T-helper 17 cell (primary cell): ENCODE data around the gene GATA3. TPM values are rescaled to one million over a fixed set of nuclear protein-coding genes. Genes with fewer than 3 reads are reported as not detected.

Source experiments
- ATAC-seq: fragments of 150-1000 bp; cut with Tn5 transposase; 2 replicates; pipeline ENCODE4 v1.10.0; 2021; ENCODE audit warnings: mild to moderate bottlenecking, moderate library complexity
- DNase-seq, 3 donors: peaks; one replicate each; pipeline versions ENCODE4 v3.0.0 to v3.0.0-alpha.2; 2020 to 2021
- H3K9me3 ChIP-seq: one replicate; pipeline ENCODE4 v1.7.0; 2013; ENCODE audit warnings: low read length, mild to moderate bottlenecking; ENCODE audit not compliant: control insufficient read depth, poor library complexity, severe bottlenecking
- H3K27ac Mint-ChIP-seq: one replicate; pipeline ENCODE4 v1.8.0; 2022; ENCODE audit warnings: mild to moderate bottlenecking, moderate library complexity, mixed read lengths
- H3K27me3 Mint-ChIP-seq: one replicate; pipeline ENCODE4 v1.8.0; 2022; ENCODE audit warnings: mixed read lengths
- H3K36me3 Mint-ChIP-seq: one replicate; pipeline ENCODE4 v1.8.0; 2022; ENCODE audit warnings: low read depth, mixed read lengths
- H3K4me1 Mint-ChIP-seq: one replicate; pipeline ENCODE4 v1.8.0; 2022; ENCODE audit warnings: mild to moderate bottlenecking, mixed read lengths
- H3K4me3 Mint-ChIP-seq: one replicate; pipeline ENCODE4 v1.8.0; 2022; ENCODE audit warnings: mild to moderate bottlenecking, moderate library complexity, mixed read lengths
- total RNA-seq, 4 donors: library from RNA in 2 of 4; stranded (reverse) in 2 of 4; gene quantifications; one replicate each; pipeline ENCODE4 v1.2.3 and lab custom pipeline; 2022 to 2026

Gene GATA3
- total RNA-seq, 2 donors from 2014 or later: 91.9 to 149 TPM

GRCh38 chr10:8084799-8085198 lies 30.3 kb downstream of the GATA3 start:
- Mint-ChIP-seq H3K27ac (no peak overlapping the region), H3K4me1 (peaks cover 10% of the 10 kb centered on the region)

DNA sequence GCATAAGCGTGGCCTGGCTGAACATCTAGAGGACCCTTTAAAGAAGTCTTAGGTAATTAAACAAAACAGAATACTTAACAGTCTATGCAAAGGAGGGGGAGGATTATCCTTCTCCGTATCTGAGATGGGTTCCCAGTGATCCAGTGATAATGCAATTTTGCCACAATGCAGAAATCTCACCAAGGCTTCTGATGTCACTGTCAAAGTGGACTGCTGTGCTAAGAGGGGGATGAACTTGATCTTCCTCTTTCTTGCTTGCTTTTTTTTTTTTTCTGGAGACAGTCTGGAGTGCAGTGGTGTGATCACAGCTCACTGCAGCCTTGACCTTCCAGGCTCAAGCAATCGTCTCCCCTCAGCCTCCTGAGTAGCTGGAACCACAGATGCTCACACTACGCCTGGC lies 30.8 kb downstream of the GATA3 start:
- Mint-ChIP-seq H3K36me3 (peaks cover 2% of the 10 kb centered on the region), H3K27me3 (no peaks in the 10 kb centered on the region), H3K27ac (no peak overlapping the region), H3K4me3 (no peak overlapping the region), H3K4me1 (peaks cover 10% of the 10 kb centered on the region)
- DNase-seq: no peak
- H3K9me3 ChIP-seq: no peaks in the 10 kb centered on the region
- ATAC-seq: no peak

More at GRCh38 chr10:8084799-8085198, 30.3 kb downstream of the GATA3 start:
- Mint-ChIP-seq H3K4me3 (no peak overlapping the region), H3K27me3 (no peaks in the 10 kb centered on the region), H3K36me3 (peaks cover 2% of the 10 kb centered on the region)
- DNase-seq (no peak), ATAC-seq (no peak)
- no peaks in the 10 kb centered on the region for H3K9me3 ChIP-seq

- H3K9me3 ChIP-seq: no peaks in the 10 kb centered on the region
- no peak for DNase-seq
- Mint-ChIP-seq H3K36me3 (peaks cover 2% of the 10 kb centered on the region), H3K4me3 (no peak overlapping the region), H3K27me3 (no peaks in the 10 kb centered on the region), H3K27ac (no peak overlapping the region), H3K4me1 (peaks cover 10% of the 10 kb centered on the region)
- no peak for ATAC-seq
Measured at GRCh38 chr10:8086315-8086714, 31.8 kb downstream of the GATA3 start.

- peaks cover 10% of the 10 kb centered on the region for H3K4me1 Mint-ChIP-seq
- peak in 1 of 3 donors; percentile 20 for DNase-seq
- peak; percentile 95 for ATAC-seq
- H3K36me3 Mint-ChIP-seq: peaks cover 1% of the 10 kb centered on the region
- H3K27me3 Mint-ChIP-seq: no peaks in the 10 kb centered on the region
- no peak overlapping the region for H3K4me3 Mint-ChIP-seq
- peak overlapping the region; percentile 29 for H3K27ac Mint-ChIP-seq
- H3K9me3 ChIP-seq: no peaks in the 10 kb centered on the region
Measured at GRCh38 chr10:8088504-8088903, 34.0 kb downstream of the GATA3 start.

GRCh38 chr10:8092428-8092827 lies 37.9 kb downstream of the GATA3 start:
- no peak for DNase-seq
- no peaks in the 10 kb centered on the region for H3K9me3 ChIP-seq
- Mint-ChIP-seq H3K27ac (no peak overlapping the region), H3K27me3 (no peaks in the 10 kb centered on the region), H3K4me1 (peaks cover 8% of the 10 kb centered on the region), H3K4me3 (no peak overlapping the region), H3K36me3 (peaks cover 2% of the 10 kb centered on the region)
- ATAC-seq: no peak

DNA sequence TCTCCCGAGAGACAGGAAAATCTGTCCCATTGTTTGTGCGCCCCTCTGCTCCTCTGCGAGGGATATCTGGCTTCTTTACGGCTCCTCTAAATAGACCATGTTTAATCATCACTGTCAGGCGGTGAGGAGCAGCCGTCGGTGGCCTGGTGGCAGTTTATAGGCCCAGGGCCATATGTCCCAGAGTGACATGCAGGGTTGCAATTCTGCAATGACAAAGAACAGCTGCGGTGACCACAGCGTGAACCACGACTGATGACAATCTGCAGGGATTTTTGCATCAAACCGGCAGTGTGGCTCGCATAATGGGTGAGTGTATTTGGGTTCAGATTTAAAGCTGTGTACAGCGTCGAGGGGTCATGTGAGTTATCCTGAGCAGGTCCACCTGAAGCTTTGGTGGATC lies 41.5 kb downstream of the GATA3 start:
- no peaks in the 10 kb centered on the region for H3K9me3 ChIP-seq
- peaks cover 2% of the 10 kb centered on the region for H3K36me3 Mint-ChIP-seq
- no peak overlapping the region for H3K27ac Mint-ChIP-seq
- no peak for ATAC-seq
- H3K4me1 Mint-ChIP-seq: peaks cover 6% of the 10 kb centered on the region
- H3K4me3 Mint-ChIP-seq: no peak overlapping the region
- H3K27me3 Mint-ChIP-seq: no peaks in the 10 kb centered on the region
- no peak for DNase-seq

DNA sequence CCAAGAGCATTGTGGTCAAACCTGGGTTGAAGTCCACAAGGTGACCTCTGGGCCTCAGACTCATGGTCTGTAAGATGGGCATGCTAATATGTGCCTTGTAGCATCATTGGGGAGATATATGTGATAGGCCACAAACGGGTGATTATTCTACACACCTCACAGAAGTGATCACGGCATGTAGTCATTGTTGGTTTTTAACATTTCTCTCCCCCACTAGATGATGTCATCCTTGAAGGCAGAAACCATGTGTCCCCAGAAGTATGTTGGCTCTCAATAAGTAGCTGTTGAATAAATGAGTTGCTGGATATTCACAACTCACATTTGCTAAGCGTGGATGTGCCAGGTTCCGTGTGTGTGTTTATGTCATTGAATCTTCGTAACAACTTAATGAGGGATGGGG lies 42.4 kb downstream of the GATA3 start:
- Mint-ChIP-seq H3K27me3 (no peaks in the 10 kb centered on the region), H3K4me1 (peaks cover 6% of the 10 kb centered on the region), H3K36me3 (peaks cover 2% of the 10 kb centered on the region), H3K4me3 (no peak overlapping the region), H3K27ac (no peak overlapping the region)
- H3K9me3 ChIP-seq: no peaks in the 10 kb centered on the region
- DNase-seq: no peak
- ATAC-seq: no peak

DNA sequence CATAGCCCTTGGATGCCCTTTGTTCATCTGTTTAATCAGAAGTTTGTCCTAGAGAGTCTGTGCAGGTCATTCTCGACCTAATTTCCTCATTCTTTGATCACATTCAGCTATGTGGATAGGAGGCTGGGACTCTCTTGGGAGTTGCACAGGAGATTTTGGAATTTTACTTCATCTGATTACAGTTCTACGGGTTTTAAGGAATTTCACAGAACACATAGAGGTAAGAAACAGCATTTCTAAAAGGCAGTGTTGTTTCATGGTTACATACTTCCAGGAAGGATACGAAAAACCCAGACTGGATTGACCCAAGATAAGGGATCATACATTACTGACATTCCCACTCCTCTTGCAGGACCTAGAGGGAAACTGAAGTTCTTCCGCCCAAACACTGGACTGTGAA lies 45.9 kb downstream of the GATA3 start:
- Mint-ChIP-seq H3K4me3 (no peak overlapping the region), H3K27me3 (peaks cover 4% of the 10 kb centered on the region), H3K4me1 (peaks cover 8% of the 10 kb centered on the region), H3K36me3 (no peaks in the 10 kb centered on the region), H3K27ac (no peak overlapping the region)
- DNase-seq (no peak), ATAC-seq (no peak)
- no peaks in the 10 kb centered on the region for H3K9me3 ChIP-seq

DNA sequence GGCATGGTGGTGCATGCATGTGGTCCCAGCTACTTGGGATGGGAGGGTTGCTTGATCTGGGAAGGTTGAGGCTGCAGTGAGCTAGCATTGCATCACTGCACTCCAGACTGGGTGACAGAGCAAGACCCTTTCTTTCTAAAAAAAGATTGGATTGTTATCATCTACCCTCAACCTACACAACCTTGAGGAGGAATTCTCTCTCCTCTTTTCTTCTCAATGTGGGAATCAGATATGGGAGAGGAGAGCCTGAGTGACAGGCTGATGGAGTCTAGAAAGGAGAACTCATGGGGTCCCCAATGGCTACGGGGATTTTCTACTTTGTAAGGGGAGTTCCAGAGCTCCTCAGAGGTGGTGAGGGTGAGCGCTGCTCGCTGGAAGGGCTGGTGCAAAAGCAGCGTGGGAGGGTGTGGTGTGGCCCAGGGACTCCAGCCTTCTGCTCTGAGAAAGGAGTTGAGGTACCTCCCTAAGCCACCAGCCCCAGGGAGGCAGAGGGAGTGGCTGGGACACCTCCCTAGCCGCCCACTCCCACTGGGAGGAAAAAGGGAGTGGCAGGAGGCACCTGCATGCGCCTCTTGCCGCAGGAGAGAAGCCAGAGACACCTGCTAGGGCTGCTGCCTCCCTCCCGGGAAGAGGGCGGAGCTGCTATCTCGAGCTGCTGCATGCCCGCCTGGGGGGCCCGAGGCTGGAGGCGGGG lies 48.4 kb downstream of the GATA3 start:
- Mint-ChIP-seq H3K27ac (peak overlapping the region; percentile 32), H3K36me3 (no peaks in the 10 kb centered on the region), H3K4me1 (peaks cover 7% of the 10 kb centered on the region), H3K4me3 (no peak overlapping the region), H3K27me3 (peaks cover 4% of the 10 kb centered on the region)
- H3K9me3 ChIP-seq: no peaks in the 10 kb centered on the region
- DNase-seq: no peak
- ATAC-seq: peak; percentile 57

- no peak overlapping the region for H3K4me3 Mint-ChIP-seq
Measured at GRCh38 chr10:8103543-8103942, 49.1 kb downstream of the GATA3 start.

GRCh38 chr10:8104005-8104404 lies 49.5 kb downstream of the GATA3 start:
- no peak for DNase-seq
- no peak overlapping the region for H3K27ac Mint-ChIP-seq
- H3K4me1 Mint-ChIP-seq: peaks cover 7% of the 10 kb centered on the region
- H3K27me3 Mint-ChIP-seq: peaks cover 4% of the 10 kb centered on the region
- no peaks in the 10 kb centered on the region for H3K9me3 ChIP-seq
- no peaks in the 10 kb centered on the region for H3K36me3 Mint-ChIP-seq
- ATAC-seq: no peak
- H3K4me3 Mint-ChIP-seq: no peak overlapping the region

More at GRCh38 chr10:8103543-8103942, 49.1 kb downstream of the GATA3 start:
- Mint-ChIP-seq H3K36me3 (no peaks in the 10 kb centered on the region), H3K27me3 (peaks cover 4% of the 10 kb centered on the region), H3K4me1 (peaks cover 7% of the 10 kb centered on the region), H3K27ac (no peak overlapping the region)
- no peak for DNase-seq
- H3K9me3 ChIP-seq: no peaks in the 10 kb centered on the region
- no peak for ATAC-seq

DNA sequence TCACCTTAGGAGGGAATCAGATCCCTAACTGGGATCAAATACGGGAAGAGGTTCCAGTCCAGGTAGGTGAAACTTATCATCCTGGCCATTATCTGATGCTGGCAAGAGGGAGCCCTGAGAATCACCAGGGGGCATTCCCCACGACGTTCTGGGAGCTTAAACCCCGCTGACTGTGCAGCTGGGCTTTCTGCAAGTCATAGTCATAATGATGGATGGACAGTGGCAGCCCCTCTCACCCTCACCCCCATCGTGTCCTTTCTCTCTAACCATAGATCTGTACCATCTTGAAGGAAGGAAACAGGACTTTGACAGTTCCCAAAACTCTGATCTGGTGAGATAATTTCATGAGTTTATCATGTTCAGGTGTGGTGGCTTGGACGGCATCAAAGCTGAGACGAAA lies 50.2 kb downstream of the GATA3 start:
- H3K4me3 Mint-ChIP-seq: no peak overlapping the region
- no peak for ATAC-seq
- peaks cover 2% of the 10 kb centered on the region for H3K36me3 Mint-ChIP-seq

GRCh38 chr10:8105932-8106331 lies 51.4 kb downstream of the GATA3 start:
- peaks cover 4% of the 10 kb centered on the region for H3K27me3 Mint-ChIP-seq
- peaks cover 5% of the 10 kb centered on the region for H3K4me1 Mint-ChIP-seq
- peaks cover 2% of the 10 kb centered on the region for H3K36me3 Mint-ChIP-seq
- no peak overlapping the region for H3K4me3 Mint-ChIP-seq
- no peaks in the 10 kb centered on the region for H3K9me3 ChIP-seq
- DNase-seq (no peak), ATAC-seq (no peak)
- H3K27ac Mint-ChIP-seq: no peak overlapping the region

More for the DNA sequence above, 50.2 kb downstream of the GATA3 start:
- Mint-ChIP-seq H3K4me1 (peaks cover 7% of the 10 kb centered on the region), H3K27me3 (peaks cover 4% of the 10 kb centered on the region), H3K27ac (no peak overlapping the region)
- no peak for DNase-seq
- no peaks in the 10 kb centered on the region for H3K9me3 ChIP-seq

DNA sequence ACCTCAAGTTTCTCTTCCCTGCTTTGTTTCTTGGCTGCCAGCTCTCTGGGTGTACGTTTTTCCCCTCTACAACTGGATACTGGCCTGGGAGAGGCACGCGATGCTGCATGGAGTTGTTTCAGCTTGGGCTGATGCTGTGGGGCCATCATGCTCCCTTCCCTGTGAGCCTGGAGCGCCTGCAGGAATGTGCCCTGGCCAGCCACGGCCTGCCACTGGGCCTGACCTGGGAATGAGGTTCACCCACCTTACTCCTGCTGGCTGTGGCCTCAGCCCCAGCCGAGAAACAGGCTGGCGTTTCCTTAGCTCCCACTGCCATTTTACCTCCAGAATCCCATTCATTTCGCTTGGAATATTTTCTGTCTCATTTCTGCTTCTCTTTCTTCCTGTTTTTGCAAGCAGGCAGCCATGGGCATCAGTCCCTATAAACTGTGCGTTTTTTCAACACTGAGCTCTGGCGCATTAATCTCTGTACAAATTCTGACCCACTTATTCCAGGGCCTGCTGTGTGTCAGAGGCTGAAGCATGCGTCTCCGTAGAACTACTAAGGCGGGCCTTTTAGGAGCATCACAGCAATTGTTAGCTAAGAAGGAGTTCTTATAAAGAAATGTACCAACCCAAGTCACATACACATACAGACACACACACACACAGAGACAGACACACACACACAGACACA lies 57.9 kb downstream of the GATA3 start:
- DNase-seq (no peak), ATAC-seq (no peak)
- H3K36me3 Mint-ChIP-seq: peaks cover 8% of the 10 kb centered on the region
- H3K4me1 Mint-ChIP-seq: peaks cover 2% of the 10 kb centered on the region
- no peak overlapping the region for H3K27ac Mint-ChIP-seq
- H3K27me3 Mint-ChIP-seq: no peaks in the 10 kb centered on the region
- no peak overlapping the region for H3K4me3 Mint-ChIP-seq
- no peaks in the 10 kb centered on the region for H3K9me3 ChIP-seq
